Measurements from ENCODE around the gene MMP19.

GRCh38 chr12:55828357-55828756 lies 14.4 kb downstream of the MMP19 start:
- TF ChIP-seq POLR2AphosphoS5 (IDR thresholded peaks at IDR 0.05; ENCODE audit: borderline replicate concordance, low read depth, low read length): no peak
- TF ChIP-seq EZH2 (IDR thresholded peaks at IDR 0.05): no peak
- TF ChIP-seq FOXP2 (optimal IDR thresholded peaks at IDR 0.05; ENCODE audit: control extremely low read depth, extremely low read length, insufficient read depth): no peak
